ENCODE results near the gene TPRG1L. TPM values are rescaled to one million over a fixed set of nuclear protein-coding genes. Genes with fewer than 3 reads are reported as not detected.

Gene TPRG1L
- total RNA-seq, 1 experiment from 2014 or later: 22.5 TPM

- Mint-ChIP-seq H3K4me1 (ENCODE audit: low read depth, unreplicated experiment) (no peaks in the 10 kb centered on the region), H3K36me3 (ENCODE audit: insufficient read depth, unreplicated experiment) (peaks cover 19% of the 10 kb centered on the region), H3K27ac (ENCODE audit: unreplicated experiment) (no peak overlapping the region), H3K4me3 (ENCODE audit: low read depth, unreplicated experiment) (no peak overlapping the region), H3K27me3 (ENCODE audit: unreplicated experiment) (no peaks in the 10 kb centered on the region), H3K9me3 (ENCODE audit: low read depth, unreplicated experiment) (no peaks in the 10 kb centered on the region)
- CTCF ChIA-PET: no interaction called here
- no peak for DNase-seq
- BruUV-seq (replicated peaks): no TSS peak
- intact Hi-C loops (cut with micrococcal nuclease; ENCODE audit: unreplicated experiment): no loop called here
- TF ChIP-seq CTCF (IDR thresholded peaks at IDR 0.05; ENCODE audit: unreplicated experiment): no peak
These were observed 28.9 kb upstream of the TPRG1L start for GRCh38 chr1:3595949-3596348.

GRCh38 chr1:3596663-3597598 lies 27.9 kb upstream of the TPRG1L start:
- Mint-ChIP-seq H3K27me3 (ENCODE audit: unreplicated experiment) (no peaks in the 10 kb centered on the region), H3K4me1 (ENCODE audit: low read depth, unreplicated experiment) (no peaks in the 10 kb centered on the region), H3K9me3 (ENCODE audit: low read depth, unreplicated experiment) (no peaks in the 10 kb centered on the region), H3K4me3 (ENCODE audit: low read depth, unreplicated experiment) (no peak overlapping the region), H3K27ac (ENCODE audit: unreplicated experiment) (no peak overlapping the region), H3K36me3 (ENCODE audit: insufficient read depth, unreplicated experiment) (peaks cover 19% of the 10 kb centered on the region)
- BruUV-seq (replicated peaks): no TSS peak
- CTCF ChIA-PET: no interaction called here
- DNase-seq: no peak
- intact Hi-C loops (cut with micrococcal nuclease; ENCODE audit: unreplicated experiment): no loop called here
- no peak for TF ChIP-seq CTCF (IDR thresholded peaks at IDR 0.05; ENCODE audit: unreplicated experiment)

- BruUV-seq (replicated peaks): no TSS peak
These were observed 27.2 kb upstream of the TPRG1L start for GRCh38 chr1:3597599-3597964.

GRCh38 chr1:3598051-3598491 lies 26.7 kb upstream of the TPRG1L start:
- CTCF ChIA-PET: no interaction called here
- intact Hi-C loops (cut with micrococcal nuclease; ENCODE audit: unreplicated experiment): no loop called here
- Mint-ChIP-seq H3K27ac (ENCODE audit: unreplicated experiment) (no peak overlapping the region), H3K9me3 (ENCODE audit: low read depth, unreplicated experiment) (no peaks in the 10 kb centered on the region), H3K27me3 (ENCODE audit: unreplicated experiment) (no peaks in the 10 kb centered on the region), H3K4me3 (ENCODE audit: low read depth, unreplicated experiment) (no peak overlapping the region), H3K4me1 (ENCODE audit: low read depth, unreplicated experiment) (no peaks in the 10 kb centered on the region), H3K36me3 (ENCODE audit: insufficient read depth, unreplicated experiment) (peaks cover 13% of the 10 kb centered on the region)
- TF ChIP-seq CTCF (IDR thresholded peaks at IDR 0.05; ENCODE audit: unreplicated experiment): no peak
- no peak for DNase-seq
- BruUV-seq (replicated peaks): no TSS peak

More at GRCh38 chr1:3597599-3597964, 27.2 kb upstream of the TPRG1L start:
- Mint-ChIP-seq H3K36me3 (ENCODE audit: insufficient read depth, unreplicated experiment) (peaks cover 13% of the 10 kb centered on the region), H3K4me1 (ENCODE audit: low read depth, unreplicated experiment) (no peaks in the 10 kb centered on the region), H3K27me3 (ENCODE audit: unreplicated experiment) (no peaks in the 10 kb centered on the region), H3K4me3 (ENCODE audit: low read depth, unreplicated experiment) (no peak overlapping the region), H3K27ac (ENCODE audit: unreplicated experiment) (no peak overlapping the region), H3K9me3 (ENCODE audit: low read depth, unreplicated experiment) (no peaks in the 10 kb centered on the region)
- no peak for DNase-seq
- no peak for TF ChIP-seq CTCF (IDR thresholded peaks at IDR 0.05; ENCODE audit: unreplicated experiment)
- CTCF ChIA-PET: no interaction called here
- intact Hi-C loops (cut with micrococcal nuclease; ENCODE audit: unreplicated experiment): no loop called here

Measured in Calu3 (cell line).